GOT3 (cell line): Measurements from ENCODE around the gene NACAD.
"Not testable (repeated sequence)": the region's sequence is repeated elsewhere in the genome, so short reads cannot be mapped to it uniquely, and the experiment has no call there.

Experiments used
- DNase-seq: peaks from one replicate; lab custom pipeline; 2025; ENCODE audit warnings: mixed read lengths; lab: John Stamatoyannopoulos, UW

NACAD gene

DNA sequence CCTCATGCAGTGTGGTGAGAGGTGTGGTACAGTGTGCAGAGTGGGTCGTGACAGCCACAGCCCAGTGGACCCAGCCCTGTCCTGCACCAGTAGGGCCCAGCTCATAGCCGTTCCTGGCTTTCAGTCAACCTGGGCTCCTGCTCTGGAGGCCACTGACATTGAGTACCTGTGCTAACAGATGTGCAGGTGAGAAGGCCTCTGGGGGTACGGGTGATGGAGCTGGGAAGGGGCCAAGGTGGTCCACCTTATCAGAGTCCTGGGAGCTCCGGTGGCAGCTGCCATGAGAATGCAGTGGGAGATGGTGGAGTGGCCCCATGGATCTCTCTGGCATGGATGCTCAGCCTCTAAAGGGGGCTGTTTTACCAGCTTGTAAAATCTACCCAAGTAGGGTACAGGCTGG, 28.8 kb upstream of the NACAD start:
- DNase-seq: no peak

DNA sequence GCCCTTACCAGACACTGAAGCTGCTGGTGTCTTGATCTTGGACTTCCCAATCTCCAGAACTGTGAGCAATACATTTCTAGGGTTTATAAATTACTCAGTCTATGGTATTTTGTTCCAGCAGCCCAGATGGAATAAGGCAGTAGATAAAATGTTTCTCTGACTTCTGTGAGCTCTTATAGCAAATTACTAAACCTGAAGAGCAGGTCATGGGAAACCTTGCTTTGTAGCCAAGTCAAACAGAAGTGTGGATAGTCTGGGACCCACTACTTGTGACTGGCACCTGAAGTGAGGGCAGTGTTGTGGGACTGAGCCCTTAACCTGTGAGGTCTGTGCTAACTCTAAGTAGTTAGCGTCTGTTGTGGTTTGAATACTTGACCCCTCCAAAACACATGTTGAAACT, 27.3 kb upstream of the NACAD start:
- no peak for DNase-seq

DNA sequence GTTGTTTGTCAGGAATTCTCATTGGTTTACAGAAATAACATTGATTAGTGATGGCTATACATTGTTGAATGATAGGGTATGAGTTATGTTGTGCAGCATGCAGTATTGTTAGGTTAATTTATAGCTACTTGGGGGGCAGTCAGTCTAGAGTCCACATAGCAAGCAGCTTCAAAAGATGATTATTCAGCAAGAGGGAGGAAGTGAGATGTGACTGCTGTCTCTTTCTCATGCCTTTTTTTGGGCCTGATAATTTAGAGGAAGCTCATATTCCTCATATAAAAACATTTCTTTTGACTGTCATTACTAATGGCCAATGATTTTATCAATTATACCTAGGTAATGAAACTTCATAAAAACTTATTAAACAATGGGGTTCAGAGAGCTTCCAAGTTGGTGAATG, 26.2 kb upstream of the NACAD start:
- no peak for DNase-seq

DNA sequence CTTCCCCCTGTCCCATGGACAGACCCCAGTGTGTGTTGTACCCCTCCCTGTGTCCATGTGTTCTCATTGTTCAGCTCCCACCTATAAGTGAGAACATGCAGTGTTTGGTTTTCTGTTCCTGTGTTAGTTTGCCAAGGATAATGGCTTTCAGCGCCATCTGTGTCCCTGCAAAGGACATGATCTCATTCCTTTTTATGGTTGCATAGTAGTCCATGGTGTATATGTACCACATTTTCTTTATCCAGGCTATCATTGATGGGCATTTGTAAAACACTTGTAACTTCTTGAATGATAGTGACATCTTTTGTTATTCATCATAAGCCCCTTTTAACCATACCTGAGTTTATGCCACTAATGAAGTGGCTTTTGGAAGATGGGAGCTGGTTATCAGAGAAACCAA, 25.5 kb upstream of the NACAD start:
- not testable (repeated sequence) for DNase-seq

DNA sequence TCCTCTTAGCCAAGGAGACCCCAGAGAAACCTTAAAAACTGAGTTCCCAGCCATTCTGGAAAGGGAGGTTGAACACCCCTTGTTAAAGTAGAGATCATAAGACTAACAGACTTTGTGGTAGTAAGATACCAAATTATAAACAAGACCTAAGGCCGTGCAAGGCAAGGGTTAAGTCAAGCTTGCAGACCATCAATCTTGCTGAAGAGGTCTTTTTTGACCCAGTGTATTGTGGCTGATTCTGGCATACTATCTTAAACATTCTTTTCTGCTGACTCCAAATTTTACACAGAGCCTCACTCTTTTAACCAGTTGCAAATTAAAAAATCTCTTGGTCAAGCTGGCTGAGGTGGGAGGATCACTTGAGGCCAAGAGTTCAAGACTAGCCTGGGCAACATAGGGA, 23.9 kb upstream of the NACAD start:
- no peak for DNase-seq

DNA sequence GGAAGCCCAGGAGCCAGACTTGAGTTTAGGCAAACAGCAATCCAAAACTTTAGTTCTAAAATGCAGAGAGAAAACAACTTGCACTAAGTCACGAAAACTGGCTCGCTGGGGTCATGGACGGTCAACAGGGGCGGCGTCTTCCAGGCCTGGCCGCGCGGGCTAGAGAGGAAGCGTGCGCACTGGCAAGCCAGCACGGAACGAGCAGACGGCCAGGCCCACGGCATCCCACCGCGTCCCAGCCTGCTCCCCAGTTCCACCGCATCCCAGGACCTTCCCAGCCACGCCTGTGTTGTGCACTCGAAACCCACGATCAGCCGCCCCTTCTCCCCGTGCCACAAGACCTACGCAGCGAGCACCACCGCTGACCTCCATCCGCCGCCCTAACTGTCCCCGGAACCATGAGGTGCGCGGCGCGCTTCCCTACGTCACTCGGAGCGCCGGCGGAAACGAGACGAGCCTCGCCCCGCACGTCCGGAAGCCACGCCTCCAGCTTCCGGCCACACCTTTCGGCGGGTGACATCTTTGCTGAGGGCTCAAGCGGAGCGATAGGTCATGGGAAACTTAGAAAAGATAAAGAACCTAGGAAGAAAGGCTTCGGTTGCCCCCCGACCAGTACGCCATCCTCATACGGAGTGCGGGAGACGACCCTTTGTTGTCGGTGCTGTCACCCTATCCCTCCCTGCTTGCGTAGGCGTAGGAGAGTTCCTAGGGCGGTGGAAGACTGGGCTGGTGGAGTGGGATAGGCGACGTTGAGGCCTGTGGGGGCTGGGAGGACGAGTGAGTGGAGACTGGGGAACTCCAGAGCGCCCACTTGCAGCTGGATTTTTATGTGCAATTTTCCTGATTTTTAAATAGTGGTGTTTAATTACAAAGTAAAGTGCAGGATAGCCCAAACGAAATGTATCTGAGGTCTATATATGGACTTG, 22.8 kb upstream of the NACAD start, which contains the start of gene TBRG4:
Gene TBRG4, minus strand, starts transcription at position 400 of the 926 bp plus-strand sequence. CDS start 2,460 bp downstream, outside the sequence.
- peak; percentile 86 for DNase-seq

DNA sequence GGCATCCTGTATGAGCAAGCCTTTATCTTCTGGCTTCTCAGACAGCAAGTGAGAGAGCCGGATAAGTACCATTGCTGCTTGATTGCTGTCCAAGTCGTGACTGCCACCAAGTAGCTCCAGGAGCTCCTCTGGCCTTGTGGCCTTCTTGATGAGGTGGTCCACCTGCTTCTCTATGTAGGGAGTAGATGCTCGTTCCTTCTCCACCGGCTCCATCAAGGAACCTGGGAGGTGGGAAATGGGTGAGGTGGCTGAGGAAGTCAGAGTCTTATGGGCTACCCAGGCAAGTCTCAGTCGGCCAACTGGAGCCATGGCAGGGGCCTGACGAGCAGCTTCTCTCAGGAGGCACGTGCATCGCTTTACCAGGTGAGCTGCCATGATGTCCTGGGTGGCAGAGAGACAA, 20.1 kb upstream of the NACAD start:
- DNase-seq: no peak

DNA sequence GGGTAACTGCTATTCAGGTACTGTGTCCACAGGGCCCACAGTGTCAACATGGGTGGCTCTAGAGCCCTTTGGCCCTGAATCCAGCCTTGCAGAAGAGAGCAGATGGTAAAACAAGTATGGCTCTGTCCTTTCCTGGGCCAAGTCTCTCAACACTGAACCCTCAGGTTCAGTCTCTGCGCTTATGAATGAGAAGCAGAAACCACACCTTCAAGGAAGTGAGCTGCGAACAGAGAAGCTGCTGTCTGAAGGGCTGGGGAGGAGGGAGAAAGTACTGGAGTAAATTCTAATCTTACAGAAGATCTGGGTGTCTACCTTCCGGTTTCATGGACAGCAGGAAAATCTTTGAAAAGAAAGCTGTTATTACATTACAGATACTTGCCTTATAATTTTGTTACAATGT, 18.6 kb upstream of the NACAD start:
- no peak for DNase-seq

DNA sequence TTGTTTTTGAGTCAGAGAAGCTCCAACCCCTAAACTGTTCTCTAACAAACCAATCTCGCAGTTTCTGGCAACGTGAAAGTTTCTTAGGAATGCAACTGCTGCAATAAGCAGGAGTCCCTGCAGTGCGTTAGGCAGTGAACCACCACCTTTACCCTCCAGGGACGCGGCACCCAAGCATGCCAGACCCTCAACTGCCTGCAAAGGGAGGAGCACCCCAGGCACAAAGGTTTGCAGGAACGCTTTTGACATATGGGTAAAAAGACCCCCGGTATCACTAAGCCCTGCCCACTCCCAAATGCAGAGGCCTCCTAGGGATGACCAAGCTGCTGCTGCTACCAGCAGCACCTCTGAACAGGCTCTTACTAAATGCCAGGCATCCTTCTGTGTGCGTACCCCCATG, 18.1 kb upstream of the NACAD start:
- no peak for DNase-seq

DNA sequence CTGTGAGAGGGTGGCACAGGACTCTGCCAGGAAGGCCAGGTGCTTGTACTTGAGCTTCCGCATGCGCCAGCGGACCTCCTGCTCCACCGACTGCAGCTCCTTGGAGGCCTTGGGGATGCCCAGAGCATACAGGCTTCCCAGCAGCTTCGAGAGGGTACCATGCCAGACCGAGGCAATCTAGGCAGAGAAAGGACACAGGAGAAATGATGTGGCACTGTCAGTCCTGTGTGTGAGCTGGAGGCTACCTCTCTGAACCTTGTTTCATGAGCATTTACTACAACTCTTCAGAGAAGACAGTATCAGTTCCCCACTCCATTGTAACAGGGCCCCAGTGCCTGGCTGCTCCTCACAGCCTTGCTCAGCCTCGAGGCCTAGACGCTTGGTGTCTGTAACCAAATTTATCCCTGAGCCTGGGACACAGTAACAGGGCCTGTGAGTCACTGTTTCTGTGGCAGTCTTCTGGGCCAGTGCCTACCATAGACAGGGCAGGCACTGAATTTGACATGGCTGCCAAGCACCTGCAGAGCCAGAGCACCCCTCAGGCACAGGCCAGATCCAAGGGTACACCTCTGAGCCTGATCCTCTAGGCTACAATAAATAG, 16.9 kb upstream of the NACAD start:
- no peak for DNase-seq

DNA sequence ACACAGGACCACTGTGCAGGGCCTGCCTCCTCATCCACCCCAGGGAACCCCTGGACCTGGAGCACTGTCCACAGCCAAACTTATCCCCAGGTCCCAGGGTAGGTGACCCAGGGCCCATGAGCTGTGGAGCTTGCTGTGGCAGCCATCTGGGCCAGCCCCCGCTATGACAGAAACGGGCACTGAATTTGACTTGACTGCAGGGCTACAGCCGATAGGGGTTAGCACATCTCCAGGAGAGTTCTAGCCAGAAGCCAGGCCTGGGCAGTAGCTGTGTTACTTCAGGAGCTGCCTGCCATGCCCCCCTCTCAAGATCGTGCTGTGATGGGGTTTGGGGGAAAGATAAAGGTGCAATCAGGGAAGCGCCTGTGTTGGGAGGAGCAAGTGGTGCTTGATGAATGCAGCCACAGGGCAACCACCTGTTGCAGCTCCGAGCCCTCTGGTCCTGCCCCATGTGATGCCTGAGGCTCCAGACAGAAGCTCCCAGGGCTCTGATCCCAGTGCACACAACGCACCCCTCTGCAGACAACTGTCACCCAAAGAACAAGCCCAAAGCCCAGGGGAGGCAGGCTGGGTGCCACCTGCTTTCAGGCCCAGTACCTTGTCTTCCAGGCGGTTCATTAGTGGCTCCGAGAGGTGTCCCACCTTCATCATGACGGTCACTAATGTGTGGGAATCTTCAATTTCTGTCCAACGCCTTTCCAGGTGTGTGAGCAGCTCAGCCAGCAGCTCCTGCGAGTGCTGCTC, 16.2 kb upstream of the NACAD start:
- DNase-seq: no peak

DNA sequence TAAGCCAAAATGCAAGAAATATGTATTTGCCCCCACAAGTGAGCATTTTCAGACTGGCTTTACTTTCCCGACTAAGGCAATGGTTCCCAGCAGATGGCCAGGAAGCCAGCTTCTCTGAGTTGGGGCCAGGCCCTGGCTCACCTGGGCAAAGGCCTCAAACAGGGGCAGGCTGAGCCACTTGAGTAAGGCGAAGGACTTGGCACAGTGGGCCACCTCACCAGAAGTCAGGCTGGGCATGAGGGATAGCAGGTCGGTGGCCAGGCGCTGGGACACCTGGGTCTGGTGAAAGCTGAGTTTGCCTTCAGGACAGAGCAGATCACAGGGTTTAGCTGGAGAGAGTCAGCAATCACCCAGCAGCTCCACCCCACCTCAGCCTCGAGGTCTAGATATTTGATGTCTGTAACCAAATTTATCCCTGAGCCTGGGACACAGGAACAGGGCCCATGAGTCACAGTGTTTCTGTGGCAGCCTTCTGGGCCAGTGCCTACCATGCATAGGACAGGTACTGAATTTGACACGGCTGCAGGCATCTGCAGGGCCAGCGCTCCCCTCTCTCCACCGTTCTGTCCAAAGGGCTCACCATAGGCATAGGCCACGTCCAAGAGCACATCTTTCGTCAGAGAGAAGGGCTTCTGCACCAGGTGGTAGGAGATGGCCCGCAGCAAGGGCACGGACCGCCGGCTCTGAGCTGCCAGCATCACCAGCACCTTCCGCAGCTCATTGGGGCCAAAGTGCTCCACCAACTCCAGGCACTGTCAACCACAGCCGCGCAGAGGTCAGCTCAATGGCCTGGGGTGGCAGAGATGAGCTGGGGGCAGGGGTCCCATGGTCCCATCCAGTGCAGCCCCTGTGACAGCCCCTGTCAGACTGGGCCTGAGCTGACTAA, 15.4 kb upstream of the NACAD start:
- DNase-seq: no peak

DNA sequence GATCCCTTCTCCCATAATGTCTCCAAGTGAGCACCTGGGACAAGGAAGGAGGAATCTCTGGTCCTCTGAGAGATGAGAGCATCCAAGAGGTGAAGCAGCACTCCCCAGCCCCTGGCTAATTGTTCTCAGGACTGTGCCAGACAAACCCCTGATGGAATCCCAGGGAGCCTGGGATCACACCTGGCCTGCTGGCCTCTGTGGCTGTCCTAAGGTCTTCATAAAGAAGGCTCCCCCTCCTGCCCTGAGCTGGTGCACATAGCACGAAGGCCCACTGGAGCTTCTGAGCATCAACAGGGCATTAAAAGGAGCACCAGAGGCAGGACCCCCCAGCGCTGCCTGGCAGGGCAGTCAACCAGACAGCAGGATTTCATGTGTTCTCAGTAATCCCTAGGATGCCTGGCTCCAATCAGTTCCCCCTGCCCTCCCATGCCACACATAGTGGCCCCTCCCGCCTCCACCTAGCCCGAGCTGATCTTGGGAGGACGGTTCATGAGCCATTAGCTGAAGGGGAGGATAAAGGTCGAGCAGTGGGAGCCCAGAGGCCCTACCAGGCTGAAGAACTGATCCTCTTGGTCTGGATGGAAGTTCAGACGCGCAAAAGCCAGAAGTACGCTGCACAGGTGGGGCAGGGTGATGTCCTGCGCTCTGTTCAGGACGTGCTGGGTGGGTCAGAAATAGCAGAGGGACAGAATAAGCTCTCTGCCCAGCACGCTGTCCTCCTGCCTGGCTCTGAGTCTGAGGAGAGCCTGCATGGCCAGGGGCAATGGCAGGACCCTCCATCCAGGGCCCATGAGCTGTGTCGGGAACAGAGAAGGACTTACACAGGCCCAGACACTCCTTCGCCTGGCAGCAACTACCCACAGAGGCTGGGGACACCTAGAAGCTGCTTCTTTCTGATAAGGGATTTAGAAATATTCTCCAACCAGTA, 14.3 kb upstream of the NACAD start:
- no peak for DNase-seq

DNA sequence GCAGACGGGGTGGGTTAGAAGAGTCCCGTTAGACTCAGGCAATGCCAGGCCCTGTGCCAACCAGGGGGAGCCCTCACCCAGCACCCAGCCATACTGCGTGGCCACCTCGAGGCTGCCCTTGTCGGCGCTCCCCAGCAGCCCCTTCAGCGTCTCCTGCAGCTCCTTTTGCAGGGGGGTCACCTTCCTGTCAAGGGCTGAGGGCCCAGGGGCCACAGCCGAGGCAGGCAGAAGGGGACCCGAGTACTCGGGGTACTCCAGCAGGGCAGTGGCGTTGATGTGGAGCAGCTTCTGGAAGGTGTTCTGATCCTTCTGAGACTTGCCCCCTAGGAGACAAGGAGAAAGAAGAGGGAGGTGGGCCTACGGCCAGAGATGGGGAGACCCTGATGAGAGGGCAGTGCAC, 13.0 kb upstream of the NACAD start:
- DNase-seq: no peak

DNA sequence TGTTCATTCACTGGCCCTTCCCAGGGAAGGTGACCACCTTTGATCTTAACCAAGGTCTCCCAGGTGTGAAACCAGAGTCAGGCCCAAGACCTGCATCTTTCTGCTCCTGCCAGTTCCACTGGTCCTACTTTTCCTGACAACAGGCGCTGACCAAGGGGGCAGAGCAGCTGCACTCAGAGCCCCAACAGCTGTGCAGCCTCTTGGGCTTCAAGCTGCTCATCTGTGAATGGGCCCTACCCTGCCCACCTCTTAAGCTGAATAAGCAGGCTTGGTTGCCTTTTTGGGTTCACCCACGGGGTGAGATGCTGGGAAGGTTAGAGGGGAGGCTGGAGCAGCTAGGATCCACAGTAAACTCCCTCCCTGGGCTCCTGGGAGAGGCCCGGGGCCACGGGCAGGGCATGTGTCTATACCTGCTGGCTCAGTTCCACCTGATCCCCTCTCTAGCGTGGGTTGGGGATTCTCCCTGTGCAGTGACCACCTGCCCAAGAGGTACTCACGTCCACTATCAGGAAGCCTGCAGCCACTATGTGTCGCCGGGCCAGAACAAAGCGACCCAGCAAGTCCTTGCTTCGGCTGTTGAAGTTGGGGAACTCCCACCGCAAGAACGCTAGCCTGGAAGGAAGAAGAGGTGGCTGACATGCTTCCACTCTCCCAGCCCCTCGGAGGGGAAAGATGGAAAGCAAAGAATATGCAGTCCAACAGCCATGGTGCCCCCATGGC, 12.2 kb upstream of the NACAD start:
- DNase-seq: no peak

DNA sequence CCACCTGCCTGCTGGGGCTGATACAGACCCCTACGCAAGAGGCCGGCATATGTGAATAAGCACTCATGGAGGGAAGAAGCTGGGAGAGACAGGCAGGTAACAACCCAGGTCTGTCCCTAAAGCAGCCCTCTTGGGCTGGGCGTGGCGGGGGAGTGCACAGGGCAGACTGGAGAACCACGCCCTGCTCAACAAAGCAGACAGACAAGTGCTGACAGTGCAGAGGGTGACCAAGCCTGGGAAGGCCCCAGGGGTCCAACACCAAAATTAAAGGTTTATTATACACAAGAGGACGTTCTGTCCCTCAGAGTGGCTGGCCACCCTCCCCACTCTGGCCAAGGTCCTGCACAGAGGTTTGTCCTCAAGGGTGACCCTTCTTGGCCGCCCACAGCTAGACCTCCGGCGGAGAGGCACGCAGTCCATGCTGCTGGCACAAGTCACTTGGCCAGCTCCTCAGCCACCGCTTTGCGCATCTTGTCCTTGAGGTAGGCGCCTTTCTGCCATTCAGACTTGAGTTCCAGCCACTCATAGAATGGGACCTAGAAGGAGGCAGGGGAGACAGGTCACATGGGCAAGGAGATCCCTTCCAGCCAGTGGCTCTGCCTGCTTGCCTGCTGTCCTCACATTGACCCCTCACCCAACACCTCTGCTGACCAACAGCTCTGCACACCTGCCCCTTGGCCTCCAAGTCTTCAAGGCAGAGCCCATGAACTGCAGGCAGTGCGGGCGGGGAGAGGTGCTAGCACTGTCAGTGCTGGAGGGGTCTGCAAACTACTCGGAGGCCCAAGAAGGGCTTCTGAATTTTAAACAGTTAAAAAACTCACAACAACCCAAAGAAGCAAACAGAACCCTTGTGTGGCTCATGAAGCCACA, 11.4 kb upstream of the NACAD start:
- no peak for DNase-seq

DNA sequence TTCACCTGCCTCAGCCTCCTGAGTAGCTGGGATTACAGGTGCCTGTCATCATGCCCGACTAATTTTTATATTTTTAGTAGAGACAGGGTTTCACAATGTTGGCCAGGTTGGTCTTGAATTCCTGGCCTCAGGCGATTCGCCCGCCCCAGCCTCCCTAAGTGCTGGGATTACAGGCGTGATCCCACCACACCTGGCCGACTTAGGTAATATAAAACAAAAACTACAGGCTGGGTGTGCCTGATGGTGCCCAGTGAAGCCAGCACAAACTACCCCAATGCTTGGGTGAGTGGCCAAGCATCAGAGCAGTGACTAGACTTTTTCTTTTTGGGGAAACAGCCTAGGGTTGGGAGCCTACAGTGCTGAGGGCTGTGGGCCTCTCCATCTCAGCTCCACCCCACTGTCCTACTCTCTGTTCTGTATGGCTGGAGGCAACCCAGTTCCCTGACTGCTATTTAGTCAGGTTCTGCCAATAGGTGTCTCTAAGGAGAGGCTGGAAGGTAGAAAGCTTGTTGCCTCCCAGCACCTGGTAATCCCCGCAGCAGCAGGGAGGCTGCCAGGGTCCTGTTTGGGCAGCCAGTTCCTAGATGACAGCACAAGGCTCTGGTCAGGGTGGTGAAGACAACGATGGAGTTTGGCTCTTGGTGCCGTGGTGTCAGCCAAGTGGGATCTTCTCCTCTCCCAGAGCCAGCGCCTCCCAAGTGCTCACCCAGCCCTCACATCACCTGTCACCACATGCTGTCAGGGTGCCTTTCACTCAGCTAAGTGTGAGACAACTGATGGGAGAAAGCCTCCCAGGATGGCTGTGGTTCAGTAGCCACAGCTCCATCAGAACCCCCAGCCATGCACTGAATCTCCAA, 10.4 kb upstream of the NACAD start:
- DNase-seq: no peak

DNA sequence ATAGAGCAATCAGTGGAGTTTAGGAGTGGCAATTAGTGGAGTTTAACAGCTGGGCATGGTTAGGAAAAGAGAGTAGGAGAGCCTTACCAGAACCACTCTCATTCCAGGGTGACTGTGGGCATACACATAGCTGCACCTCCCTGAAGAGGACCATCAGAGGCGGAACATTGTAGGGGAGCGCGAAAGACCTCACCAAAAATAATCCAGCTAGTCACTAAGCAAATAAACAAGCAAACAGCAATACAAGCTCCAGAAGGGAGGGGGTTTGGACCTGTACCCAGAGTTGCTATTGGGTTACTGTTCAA, 4.1 kb upstream of the NACAD start:
- no peak for DNase-seq
